Measurements from ENCODE around the gene NR2C2. TPM values are rescaled to one million over a fixed set of nuclear protein-coding genes. Genes with fewer than 3 reads are reported as not detected.

The NR2C2 gene
- total and polyA plus RNA-seq, 2 of the 13 experiments (the other 11 are each of a cell fraction or from before 2014, with no cell fraction given), result 7.8 to 11.8 TPM

DNA sequence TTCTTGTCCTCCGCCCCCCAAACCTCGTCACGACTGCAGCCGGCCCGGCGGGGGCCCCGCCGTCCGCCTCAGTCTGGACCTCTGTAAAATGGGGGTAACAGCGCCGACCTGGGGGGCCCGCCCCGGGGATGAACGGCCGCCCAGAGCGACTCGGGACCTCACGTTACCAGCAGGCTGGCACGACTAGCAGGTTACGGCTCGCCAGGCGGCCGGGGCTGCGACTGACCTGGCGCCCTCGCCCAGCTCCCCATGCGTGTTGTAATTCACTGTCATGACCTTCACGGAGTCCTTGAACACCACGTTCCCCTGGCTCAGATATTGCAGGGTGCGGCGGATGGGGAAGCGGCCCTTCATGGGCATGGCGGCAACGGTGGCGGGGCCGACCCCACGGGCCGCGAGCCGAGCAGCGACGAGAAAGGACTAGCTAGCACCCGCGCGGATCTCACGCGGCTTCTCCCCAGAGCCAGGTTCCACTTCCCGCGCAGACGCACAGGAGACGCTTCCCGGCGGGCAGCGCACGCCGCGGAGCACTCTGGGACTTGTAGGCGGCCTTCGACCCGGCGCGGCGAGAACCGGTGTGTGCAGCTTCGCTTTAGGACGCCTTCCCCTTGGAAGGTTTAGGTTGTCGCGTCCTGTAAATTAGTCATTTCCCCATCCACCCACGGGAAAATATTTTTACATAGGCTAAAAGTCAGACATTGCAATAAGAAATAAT is 117.6 kb downstream of the NR2C2 start, which contains the start of gene MRPS25 (continued):
- TF ChIP-seq ZFP36L1 (CRISPR knock-in tag; IDR thresholded peaks at IDR 0.05) (no peak; the same call in 1 of the 2 replicates), ZNF326 (CRISPR knock-in tag; IDR thresholded peaks at IDR 0.05; ENCODE audit: borderline replicate concordance) (no peak), ZNF468 (CRISPR knock-in tag; IDR thresholded peaks at IDR 0.05) (no peak), ZFP41 (CRISPR knock-in tag; IDR thresholded peaks at IDR 0.05; ENCODE audit: borderline replicate concordance) (0 out of 2 replicates have a peak, but pooled peaks have one; percentile 37), ZNF879 (CRISPR knock-in tag; IDR thresholded peaks at IDR 0.05) (peak; percentile 76; the same call in 1 of the 2 replicates), SETDB1 (CRISPR knock-in tag; IDR thresholded peaks at IDR 0.05; ENCODE audit: borderline replicate concordance) (no peak), NR2F1 (CRISPR knock-in tag; IDR thresholded peaks at IDR 0.05) (no peak), MTA1 (CRISPR knock-in tag; IDR thresholded peaks at IDR 0.05; ENCODE audit: borderline replicate concordance) (0 out of 2 replicates have a peak, but pooled peaks have one; percentile 26), ZFX (CRISPR knock-in tag; IDR thresholded peaks at IDR 0.05; ENCODE audit: low read depth) (peak; percentile 93), ZNF674 (CRISPR knock-in tag; IDR thresholded peaks at IDR 0.05; ENCODE audit: low read depth) (no peak), ZNF703 (CRISPR knock-in tag; IDR thresholded peaks at IDR 0.05; ENCODE audit: borderline replicate concordance) (no peak), KLF15 (CRISPR knock-in tag; IDR thresholded peaks at IDR 0.05; ENCODE audit: borderline replicate concordance) (no peak), RBFOX2 (IDR thresholded peaks at IDR 0.05; ENCODE audit: low read depth, low read length) (peak; percentile 97), KLF13 (CRISPR knock-in tag; IDR thresholded peaks at IDR 0.05) (0 out of 2 replicates have a peak, but pooled peaks have one; percentile 46), ELF1 (CRISPR knock-in tag; IDR thresholded peaks at IDR 0.05) (peak; percentile 86), PTBP1 (IDR thresholded peaks at IDR 0.05; ENCODE audit: low read depth, low read length, poor library complexity, severe bottlenecking) (no peak), ZNF337 (CRISPR knock-in tag; IDR thresholded peaks at IDR 0.05; ENCODE audit: borderline replicate concordance, low read depth) (no peak), ZNF383 (CRISPR knock-in tag; IDR thresholded peaks at IDR 0.05; ENCODE audit: borderline replicate concordance) (no peak), ZNF460 (CRISPR knock-in tag; IDR thresholded peaks at IDR 0.05; ENCODE audit: borderline replicate concordance) (no peak), MTA3 (CRISPR knock-in tag; IDR thresholded peaks at IDR 0.05) (no peak), RFXAP (CRISPR knock-in tag; IDR thresholded peaks at IDR 0.05; ENCODE audit: borderline replicate concordance) (peak; percentile 68; the same call in 1 of the 2 replicates), CBX1 (IDR thresholded peaks at IDR 0.05; ENCODE audit: low read depth) (peak; percentile 37), ZNF790 (CRISPR knock-in tag; IDR thresholded peaks at IDR 0.05; ENCODE audit: borderline replicate concordance) (no peak), TBX2 (CRISPR knock-in tag; IDR thresholded peaks at IDR 0.05; ENCODE audit: borderline replicate concordance) (peak; percentile 69), CBX5 (CRISPR knock-in tag; IDR thresholded peaks at IDR 0.05; ENCODE audit: borderline replicate concordance) (peak; percentile 87)
- TF ChIP-seq, protein P1, sequence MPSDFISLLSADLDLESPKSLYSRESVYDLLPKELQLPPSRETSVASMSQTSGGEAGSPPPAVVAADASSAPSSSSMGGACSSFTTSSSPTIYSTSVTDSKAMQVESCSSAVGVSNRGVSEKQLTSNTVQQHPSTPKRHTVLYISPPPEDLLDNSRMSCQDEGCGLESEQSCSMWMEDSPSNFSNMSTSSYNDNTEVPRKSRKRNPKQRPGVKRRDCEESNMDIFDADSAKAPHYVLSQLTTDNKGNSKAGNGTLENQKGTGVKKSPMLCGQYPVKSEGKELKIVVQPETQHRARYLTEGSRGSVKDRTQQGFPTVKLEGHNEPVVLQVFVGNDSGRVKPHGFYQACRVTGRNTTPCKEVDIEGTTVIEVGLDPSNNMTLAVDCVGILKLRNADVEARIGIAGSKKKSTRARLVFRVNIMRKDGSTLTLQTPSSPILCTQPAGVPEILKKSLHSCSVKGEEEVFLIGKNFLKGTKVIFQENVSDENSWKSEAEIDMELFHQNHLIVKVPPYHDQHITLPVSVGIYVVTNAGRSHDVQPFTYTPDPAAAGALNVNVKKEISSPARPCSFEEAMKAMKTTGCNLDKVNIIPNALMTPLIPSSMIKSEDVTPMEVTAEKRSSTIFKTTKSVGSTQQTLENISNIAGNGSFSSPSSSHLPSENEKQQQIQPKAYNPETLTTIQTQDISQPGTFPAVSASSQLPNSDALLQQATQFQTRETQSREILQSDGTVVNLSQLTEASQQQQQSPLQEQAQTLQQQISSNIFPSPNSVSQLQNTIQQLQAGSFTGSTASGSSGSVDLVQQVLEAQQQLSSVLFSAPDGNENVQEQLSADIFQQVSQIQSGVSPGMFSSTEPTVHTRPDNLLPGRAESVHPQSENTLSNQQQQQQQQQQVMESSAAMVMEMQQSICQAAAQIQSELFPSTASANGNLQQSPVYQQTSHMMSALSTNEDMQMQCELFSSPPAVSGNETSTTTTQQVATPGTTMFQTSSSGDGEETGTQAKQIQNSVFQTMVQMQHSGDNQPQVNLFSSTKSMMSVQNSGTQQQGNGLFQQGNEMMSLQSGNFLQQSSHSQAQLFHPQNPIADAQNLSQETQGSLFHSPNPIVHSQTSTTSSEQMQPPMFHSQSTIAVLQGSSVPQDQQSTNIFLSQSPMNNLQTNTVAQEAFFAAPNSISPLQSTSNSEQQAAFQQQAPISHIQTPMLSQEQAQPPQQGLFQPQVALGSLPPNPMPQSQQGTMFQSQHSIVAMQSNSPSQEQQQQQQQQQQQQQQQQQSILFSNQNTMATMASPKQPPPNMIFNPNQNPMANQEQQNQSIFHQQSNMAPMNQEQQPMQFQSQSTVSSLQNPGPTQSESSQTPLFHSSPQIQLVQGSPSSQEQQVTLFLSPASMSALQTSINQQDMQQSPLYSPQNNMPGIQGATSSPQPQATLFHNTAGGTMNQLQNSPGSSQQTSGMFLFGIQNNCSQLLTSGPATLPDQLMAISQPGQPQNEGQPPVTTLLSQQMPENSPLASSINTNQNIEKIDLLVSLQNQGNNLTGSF (CRISPR knock-in tag; IDR thresholded peaks at IDR 0.05), result 0 out of 2 replicates have a peak, but pooled peaks have one; percentile 65
